Endodermal cell (in vitro differentiated cells): Measurements from ENCODE around the gene HCAR3. TPM values are rescaled to one million over a fixed set of nuclear protein-coding genes. Genes with fewer than 3 reads are reported as not detected.

ENCODE experiments used
- DNase-seq: peaks from one replicate; pipeline ENCODE4 v3.0.0-alpha.2; 2017
- H3K27ac ChIP-seq: 2 replicates; pipeline ENCODE4 v1.5.1; 2013; ENCODE audit warnings: mild to moderate bottlenecking, low read depth, low read length, moderate library complexity
- H3K27me3 ChIP-seq: 2 replicates; pipeline ENCODE4 v1.6.1; 2013; ENCODE audit warnings: mild to moderate bottlenecking, low read length, moderate library complexity; ENCODE audit not compliant: insufficient read depth, control insufficient read depth, poor library complexity, severe bottlenecking
- H3K36me3 ChIP-seq: 2 replicates; pipeline ENCODE4 v1.7.0; 2013; ENCODE audit warnings: mild to moderate bottlenecking, low read length, moderate library complexity; ENCODE audit not compliant: control insufficient read depth, insufficient read depth
- H3K4me1 ChIP-seq: one replicate; pipeline ENCODE4 v1.7.0; 2013; ENCODE audit warnings: low read length; ENCODE audit not compliant: control insufficient read depth, insufficient read depth
- H3K4me3 ChIP-seq: 2 replicates; pipeline ENCODE4 v1.5.1; 2013; ENCODE audit warnings: mild to moderate bottlenecking, low read length, moderate library complexity
- H3K9ac ChIP-seq: 2 replicates; pipeline ENCODE4 v1.6.1; 2013; ENCODE audit warnings: mild to moderate bottlenecking, low read length, moderate library complexity; ENCODE audit not compliant: poor library complexity, severe bottlenecking; ENCODE audit errors: extremely low read depth
- H3K9me3 ChIP-seq: 2 replicates; pipeline ENCODE4 v1.6.1; 2013; ENCODE audit warnings: mild to moderate bottlenecking, low read length, moderate library complexity; ENCODE audit not compliant: control insufficient read depth
- H3K27ac Mint-ChIP-seq: 2 replicates; pipeline ENCODE4 v1.8.0; 2020; ENCODE audit warnings: mixed read lengths
- H3K27me3 Mint-ChIP-seq: 2 replicates; pipeline ENCODE4 v1.8.0; 2021; ENCODE audit warnings: mild to moderate bottlenecking, mixed read lengths; ENCODE audit not compliant: insufficient read depth
- H3K36me3 Mint-ChIP-seq: 2 replicates; pipeline ENCODE4 v1.8.0; 2020; ENCODE audit warnings: low read depth, mixed read lengths
- H3K4me1 Mint-ChIP-seq: 2 replicates; pipeline ENCODE4 v1.8.0; 2020; ENCODE audit warnings: mixed read lengths
- H3K4me3 Mint-ChIP-seq: 2 replicates; pipeline ENCODE4 v1.8.0; 2020; ENCODE audit warnings: mild to moderate bottlenecking, moderate library complexity, mixed read lengths
- H3K9me3 Mint-ChIP-seq: 2 replicates; pipeline ENCODE4 v1.8.0; 2020; ENCODE audit warnings: mild to moderate bottlenecking, mixed read lengths
- CTCF ChIP-seq: fragments of 200-600 bp; sonication (generic); conservative IDR thresholded peaks from 2 replicates; pipeline ENCODE4 v1.5.0; 2021; ENCODE audit warnings: antibody characterized with exemption, mild to moderate bottlenecking
- WGBS, 2 experiments: methylation state at CpG; one replicate each; pipeline versions ENCODE4 v1.1.5 to v1.1.7; 2013; ENCODE audit warnings: missing lambda C conversion rate in 2 of 2, mixed read lengths in 1 of 2; ENCODE audit not compliant: insufficient coverage in 1 of 2, insufficient read length in 1 of 2; 5-methylcytosine and 5-hydroxymethylcytosine counted together
- total RNA-seq, 2 donors: library from RNA; stranded (reverse); fragmentation: NEBNext Ultra II Directional in 1 of 2; extraction: Animal tissue kit (Norgen Biotek cat#: 25700) in 1 of 2; gene quantifications; 2 replicates in 1 of 2; 3 replicates in 1 of 2; pipeline ENCODE4 v1.2.1, GENCODE V29; 2021

Gene HCAR3
- total RNA-seq, 2 donors from 2014 or later = not detected

GRCh38 chr12:122738571-122738970 lies 22.0 kb upstream of the HCAR3 start:
- Mint-ChIP-seq H3K36me3 (no peaks in the 10 kb centered on the region), H3K4me1 (peaks cover 3% of the 10 kb centered on the region), H3K27me3 (no peaks in the 10 kb centered on the region), H3K27ac (no peak overlapping the region), H3K4me3 (no peak overlapping the region), H3K9me3 (peaks cover 6% of the 10 kb centered on the region)
- no peak overlapping the region for H3K27ac ChIP-seq
- no peak overlapping the region for H3K4me3 ChIP-seq
- no peaks in the 10 kb centered on the region for H3K4me1 ChIP-seq
- no peak for DNase-seq
- H3K36me3 ChIP-seq = no peaks in the 10 kb centered on the region
- no peaks in the 10 kb centered on the region for H3K9me3 ChIP-seq
- H3K9ac ChIP-seq = no peak overlapping the region
- 88 to 94% methylated on average over 6 of the region's 7 CpGs for WGBS, 2 experiments
- no peaks in the 10 kb centered on the region for H3K27me3 ChIP-seq
- no peak for TF ChIP-seq CTCF

GRCh38 chr12:122732611-122733010 lies 16.0 kb upstream of the HCAR3 start:
- Histone ChIP-seq H3K9ac (no peak overlapping the region), H3K4me1 (peaks cover 7% of the 10 kb centered on the region), H3K4me3 (no peak overlapping the region), H3K36me3 (no peaks in the 10 kb centered on the region), H3K9me3 (no peaks in the 10 kb centered on the region), H3K27me3 (no peaks in the 10 kb centered on the region), H3K27ac (no peak overlapping the region)
- DNase-seq = no peak
- Mint-ChIP-seq H3K4me1 (peaks cover 19% of the 10 kb centered on the region), H3K4me3 (no peak overlapping the region), H3K27ac (no peak overlapping the region), H3K9me3 (no peaks in the 10 kb centered on the region), H3K27me3 (no peaks in the 10 kb centered on the region), H3K36me3 (no peaks in the 10 kb centered on the region)
- 90 to 92% methylated on average over 4 of the region's 4 CpGs for WGBS, 2 experiments
- no peak for TF ChIP-seq CTCF

GRCh38 chr12:122732170-122732569 lies 15.6 kb upstream of the HCAR3 start:
- no peak overlapping the region for H3K9ac ChIP-seq
- H3K36me3 Mint-ChIP-seq = no peaks in the 10 kb centered on the region

More at GRCh38 chr12:122732170-122732569, 15.6 kb upstream of the HCAR3 start:
- H3K27ac Mint-ChIP-seq = no peak overlapping the region
- Histone ChIP-seq H3K9me3 (no peaks in the 10 kb centered on the region), H3K36me3 (no peaks in the 10 kb centered on the region), H3K4me1 (peaks cover 7% of the 10 kb centered on the region), H3K27ac (no peak overlapping the region), H3K27me3 (no peaks in the 10 kb centered on the region), H3K4me3 (no peak overlapping the region)
- H3K9me3 Mint-ChIP-seq = no peaks in the 10 kb centered on the region
- H3K4me1 Mint-ChIP-seq = peaks cover 19% of the 10 kb centered on the region
- 96 to 100% methylated on average over 3 of the region's 3 CpGs for WGBS, 2 experiments
- TF ChIP-seq CTCF = no peak
- no peak for DNase-seq
- no peaks in the 10 kb centered on the region for H3K27me3 Mint-ChIP-seq
- no peak overlapping the region for H3K4me3 Mint-ChIP-seq
